Measurements from ENCODE around the gene CHRNA7. TPM values are rescaled to one million over a fixed set of nuclear protein-coding genes. Genes with fewer than 3 reads are reported as not detected.

The CHRNA7 gene
- total RNA-seq, 1 donor from 2014 or later, result 0.16 TPM

DNA sequence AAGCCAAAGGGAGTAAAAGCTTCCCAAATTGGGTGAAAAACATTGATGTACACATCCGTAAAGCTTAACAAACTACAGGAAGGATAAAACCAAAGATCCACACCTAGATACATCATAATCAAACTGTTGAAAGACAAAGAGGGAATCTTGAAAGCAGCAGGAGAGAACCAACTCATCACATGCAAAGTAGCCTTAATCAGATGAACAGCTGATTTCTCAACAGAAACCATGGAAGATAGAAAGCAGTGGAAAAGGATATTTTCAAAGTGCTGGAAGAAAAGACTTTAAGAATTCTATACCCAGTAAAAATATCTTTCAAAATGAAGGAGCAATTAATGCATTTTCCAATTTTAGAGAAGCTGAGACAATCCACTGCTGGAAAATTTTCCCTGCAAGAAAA lies 36.8 kb downstream of the CHRNA7 start:
- DNase-seq (ENCODE audit: low read depth), result no peak

DNA sequence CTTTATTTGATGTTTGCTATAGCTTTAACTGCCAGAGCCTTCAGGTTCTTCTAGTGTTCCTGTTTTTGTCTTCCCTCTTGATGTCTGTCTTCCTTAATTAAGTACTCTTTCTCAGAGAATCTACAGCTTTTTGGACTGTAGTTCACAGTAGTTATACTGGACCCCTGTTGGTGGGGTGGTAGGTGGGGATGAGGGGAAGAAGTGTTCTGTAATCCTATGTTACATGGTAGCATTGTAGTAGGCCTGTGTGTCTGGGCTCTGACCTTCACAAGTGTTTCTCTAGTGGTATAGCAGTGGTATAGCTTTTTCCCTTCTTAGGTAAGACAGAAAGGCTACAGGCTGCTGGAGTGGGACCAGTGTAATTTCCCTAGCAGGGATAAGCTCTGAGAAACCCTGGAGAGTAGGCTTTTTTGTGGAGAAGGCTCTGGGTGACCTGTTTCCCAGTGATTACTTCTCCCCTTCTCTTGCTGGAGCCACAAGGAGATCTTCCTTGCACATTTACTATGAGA lies 59.6 kb downstream of the CHRNA7 start:
- no peak for DNase-seq (ENCODE audit: low read depth)

DNA sequence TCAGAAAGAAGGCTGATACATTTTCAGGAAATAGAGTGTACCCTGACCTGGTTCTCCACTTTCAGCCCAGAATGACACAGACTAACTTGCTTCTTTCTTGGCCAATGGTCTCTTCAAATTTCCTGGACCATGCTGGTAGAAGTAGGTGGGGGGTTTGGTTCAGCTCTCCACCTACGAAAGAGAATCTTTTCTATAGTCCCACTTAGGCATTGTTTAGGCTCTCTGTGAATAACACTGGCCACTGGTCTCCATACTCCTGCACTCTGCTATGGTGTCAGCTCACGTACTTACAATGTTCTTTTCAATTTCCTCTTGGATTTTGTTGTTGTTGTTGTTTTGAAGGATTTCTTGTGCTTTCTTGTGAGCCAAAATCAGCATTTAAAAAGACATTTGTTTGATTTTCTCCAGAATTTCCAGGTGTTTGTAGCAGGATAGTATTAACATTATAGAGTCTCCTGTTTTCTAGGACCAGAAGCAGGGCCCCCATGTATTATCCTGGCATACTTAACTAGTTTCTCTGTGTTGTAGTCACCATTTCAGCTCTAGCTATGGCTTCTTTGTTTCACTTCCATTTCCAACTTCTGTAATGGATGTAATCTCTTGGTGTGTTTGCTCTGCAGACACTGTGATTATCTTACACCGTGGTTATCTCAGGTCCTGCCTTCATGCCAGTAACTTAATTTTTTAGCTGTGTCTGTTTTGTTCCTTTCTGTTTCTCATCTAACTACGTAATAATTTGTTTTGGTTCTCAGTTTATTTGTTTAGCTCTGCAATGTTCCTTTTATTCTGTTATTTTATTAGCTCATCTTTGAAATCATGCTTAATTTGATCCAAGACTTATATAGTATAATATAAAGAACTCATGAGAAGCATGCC lies 61.4 kb downstream of the CHRNA7 start:
- DNase-seq (ENCODE audit: low read depth), result no peak

DNA sequence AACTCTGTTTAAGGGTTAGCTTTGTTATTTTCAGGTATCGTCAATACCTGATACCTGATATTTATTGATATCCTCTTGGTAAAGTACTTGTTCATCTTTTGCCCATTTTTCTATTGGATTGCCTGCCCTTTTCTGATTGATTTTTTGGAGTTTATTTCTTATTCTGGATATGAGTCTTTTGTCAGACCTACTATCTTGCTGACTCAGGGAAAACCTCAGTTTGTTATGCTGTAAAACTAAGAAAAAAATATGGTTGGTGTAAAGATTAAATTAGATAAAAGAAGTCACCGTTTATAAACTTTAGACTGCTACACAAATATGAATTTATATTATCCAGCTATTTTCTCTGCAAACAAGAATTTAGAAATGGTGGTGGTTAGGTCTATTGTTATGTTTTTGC lies 65.9 kb downstream of the CHRNA7 start:
- DNase-seq (ENCODE audit: low read depth), result no peak

DNA sequence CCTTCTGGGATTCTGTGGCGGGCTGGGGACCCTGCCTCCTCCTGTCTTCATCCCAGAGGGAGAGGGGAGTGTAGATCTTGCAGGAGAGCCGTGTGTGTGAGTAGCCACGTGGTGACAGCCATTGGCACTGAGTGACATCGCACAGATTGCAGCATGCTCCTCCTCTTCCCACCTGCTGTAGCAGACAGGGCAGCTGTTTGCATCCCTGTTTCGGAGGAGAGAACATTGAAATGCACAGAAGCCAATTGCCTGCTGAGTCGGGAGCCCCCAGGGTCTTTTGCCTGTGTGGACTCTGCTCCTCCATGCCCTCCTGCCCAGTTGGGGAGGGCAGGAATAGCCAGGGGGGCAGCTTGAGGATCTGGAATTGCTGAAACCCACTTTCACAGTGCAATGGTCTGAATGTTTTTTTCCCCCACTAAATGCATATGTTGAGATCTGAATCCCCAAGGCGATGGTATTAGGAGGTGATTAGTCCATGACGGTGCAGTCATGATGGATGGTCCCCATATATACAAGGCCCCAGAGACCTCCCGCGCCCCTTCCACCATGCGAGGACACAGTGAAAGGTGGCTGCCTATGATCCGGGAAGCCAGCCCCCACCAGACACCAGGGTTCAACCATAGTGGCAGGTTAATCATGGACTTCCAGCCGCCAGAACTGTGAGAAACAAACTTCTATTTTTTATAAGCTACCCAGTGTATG lies 66.8 kb downstream of the CHRNA7 start:
- no peak for DNase-seq (ENCODE audit: low read depth)

DNA sequence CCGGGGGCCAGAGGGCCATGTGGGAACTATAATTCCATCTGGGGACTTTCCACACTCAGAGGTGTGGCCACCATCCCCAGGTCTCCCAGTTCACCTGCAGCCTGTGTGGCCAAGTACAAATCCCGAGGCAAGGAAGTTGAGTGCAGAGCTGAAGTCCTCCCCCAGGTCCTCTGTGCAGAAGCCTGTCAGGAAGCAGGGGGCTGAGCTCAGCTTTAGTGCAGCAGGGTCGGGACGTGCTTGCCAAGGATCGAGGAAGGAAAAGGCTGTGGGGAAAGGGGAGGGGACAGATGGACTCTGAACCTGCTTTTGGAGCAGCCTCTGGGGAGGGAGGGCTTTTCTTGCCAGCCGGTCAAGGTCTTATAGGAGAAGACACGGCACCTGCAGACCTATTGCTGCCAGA lies 67.7 kb downstream of the CHRNA7 start:
- no peak for DNase-seq (ENCODE audit: low read depth)

DNA sequence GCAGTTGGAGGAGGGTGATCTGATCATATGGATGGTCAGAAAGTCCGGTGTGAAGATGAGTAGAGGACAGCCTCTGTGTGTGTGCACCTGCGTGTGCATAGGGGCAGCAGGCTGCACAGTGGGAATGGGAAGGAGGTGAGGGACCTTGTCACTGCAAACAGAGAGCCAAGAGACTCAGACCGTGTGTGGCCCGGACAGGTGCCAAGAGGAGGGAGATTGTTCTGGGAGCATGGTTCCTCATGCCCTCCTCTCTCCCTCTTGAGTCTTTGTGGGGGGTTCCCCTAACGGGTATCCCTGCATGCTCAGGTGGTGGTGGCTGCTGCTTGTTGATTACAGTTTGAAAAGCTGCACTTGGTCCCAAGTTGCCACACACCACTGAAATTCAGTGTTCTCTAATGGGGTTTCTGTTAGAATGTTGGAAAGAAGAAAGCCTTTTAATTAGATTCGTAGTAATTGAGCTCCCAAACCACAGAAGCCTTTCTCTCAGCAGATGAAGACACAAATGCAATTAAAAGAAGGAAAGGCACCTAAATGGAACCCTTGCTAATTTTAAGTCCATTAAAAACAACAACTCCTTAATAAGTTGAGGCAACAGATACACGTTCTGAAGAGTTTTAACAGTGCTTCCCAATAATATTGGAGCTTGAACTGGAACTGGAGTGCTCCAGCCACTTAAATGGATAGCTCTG lies 68.9 kb downstream of the CHRNA7 start:
- DNase-seq (ENCODE audit: low read depth), result no peak

DNA sequence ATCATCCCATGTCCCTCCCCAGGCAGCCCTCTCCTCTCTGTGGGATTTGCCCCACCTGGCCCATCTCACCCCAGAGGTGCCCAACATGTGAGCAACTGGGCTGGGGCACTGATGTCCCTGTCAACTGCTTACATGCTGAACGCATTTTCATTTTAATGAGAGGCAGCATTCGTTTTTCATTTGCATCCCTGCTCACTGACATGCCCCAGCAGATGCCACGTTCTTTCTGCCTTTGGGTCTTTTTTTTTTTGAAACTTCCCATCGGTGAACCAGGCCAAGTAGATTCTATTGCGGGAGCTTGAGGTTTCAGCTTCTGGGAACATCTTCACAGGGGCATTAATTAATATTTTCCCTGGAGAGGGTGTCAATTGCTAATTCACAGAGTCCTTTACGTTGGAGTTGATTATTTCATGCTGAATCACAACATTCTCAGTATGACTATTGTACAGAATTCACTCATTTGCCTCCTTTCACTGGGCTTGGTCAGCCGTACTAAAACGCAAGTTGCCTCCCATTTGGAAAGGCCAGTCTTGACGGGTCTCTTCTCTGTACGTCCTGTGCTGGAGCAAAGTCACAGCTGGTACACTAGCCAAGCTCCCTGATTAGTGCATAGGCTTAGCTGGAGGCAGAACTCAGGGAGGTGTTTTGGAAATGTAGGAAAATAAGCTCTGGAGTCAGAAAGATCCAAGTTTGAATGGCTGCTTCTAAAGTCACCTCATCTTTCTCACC lies 69.8 kb downstream of the CHRNA7 start:
- DNase-seq (ENCODE audit: low read depth), result no peak

DNA sequence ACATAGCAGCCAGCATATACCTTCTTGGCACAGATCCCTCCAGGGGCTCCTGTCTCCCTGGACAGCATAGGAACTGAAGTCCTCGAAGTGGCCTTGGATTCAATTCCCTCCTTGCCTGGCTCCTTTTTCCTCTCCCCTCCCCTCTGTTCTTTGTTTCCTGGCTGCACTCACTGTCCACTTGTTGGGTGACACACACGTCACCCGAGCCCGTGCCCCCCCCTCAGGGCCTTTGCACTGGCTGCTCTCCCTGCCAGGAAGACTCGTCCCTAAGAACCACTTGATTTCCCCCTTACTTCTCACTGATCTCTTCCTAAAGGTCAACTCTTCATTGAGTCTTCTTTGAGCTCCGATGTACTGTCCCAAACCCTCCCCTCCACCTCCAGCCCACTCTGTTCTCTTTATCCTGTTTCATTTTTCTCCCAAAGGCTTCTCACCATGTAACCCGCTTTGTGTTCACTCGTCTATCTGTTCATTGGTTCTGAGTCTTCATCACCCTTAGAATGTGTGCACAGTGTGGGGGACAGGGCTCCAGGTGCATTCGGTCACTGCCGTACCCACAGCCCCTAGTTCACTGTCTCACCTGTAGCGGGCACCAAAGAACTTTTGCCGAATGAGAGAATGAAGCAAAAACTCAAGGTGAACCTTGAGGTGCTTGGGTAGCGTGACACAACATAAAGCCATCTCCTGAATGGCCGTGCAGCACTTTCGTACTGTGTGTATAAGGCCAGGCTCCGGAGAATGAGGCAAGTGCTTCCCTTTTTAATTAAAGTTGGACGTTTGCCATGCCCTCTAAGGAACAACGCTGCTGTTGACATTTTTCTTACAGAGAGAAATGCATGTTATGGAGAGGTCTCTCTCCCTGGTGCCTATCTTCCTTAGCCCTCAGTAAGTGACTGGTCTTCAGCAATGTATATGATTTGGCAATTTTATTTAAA lies 74.0 kb downstream of the CHRNA7 start:
- no peak for DNase-seq (ENCODE audit: low read depth)

DNA sequence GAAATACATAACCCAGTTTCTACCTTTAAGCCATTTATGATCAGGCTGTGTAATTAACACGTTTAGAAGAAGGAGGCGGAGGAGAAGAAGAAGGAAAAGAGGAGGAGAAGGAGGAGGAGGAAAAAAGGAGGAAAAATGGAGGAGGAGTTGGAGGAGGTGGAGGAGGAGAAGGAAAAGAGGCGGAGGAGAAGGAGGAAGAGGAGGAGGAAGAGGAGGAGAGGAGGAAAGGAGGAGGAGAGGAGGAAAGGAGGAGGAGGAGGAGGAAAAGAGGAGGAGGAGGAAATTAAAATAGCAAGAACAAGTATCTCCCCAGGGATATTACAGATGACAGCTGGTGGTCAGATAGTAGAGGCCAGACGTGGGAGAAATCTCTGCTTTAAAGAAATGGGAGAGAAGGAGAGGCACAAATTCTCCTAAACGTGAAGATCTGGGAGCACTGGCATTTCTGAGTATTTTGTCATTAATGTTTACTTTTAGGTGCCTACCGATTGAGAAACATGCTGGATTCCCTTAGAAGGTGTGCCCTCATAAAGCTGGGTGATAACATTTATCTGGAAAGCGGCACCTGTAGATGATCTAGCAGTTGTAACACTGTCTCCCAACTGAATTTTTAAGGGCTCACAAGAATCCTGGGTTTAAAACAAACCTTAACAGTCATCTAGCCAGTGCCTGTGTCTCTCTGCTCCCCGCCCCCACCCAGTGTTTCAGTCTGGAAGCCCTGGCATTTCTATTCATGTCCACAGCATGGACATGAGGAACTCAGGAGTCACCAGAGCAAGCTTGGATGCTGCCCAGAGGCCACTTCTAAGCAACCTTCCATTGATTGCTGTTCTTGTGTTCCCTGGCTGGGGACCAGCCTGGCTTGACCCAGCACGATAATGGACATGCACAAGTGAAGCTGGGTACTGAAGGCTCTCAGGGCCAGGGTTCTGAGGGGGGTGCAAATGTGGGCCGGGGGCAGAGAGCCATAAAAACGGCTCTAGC lies 75.2 kb downstream of the CHRNA7 start:
- DNase-seq (ENCODE audit: low read depth), result no peak

DNA sequence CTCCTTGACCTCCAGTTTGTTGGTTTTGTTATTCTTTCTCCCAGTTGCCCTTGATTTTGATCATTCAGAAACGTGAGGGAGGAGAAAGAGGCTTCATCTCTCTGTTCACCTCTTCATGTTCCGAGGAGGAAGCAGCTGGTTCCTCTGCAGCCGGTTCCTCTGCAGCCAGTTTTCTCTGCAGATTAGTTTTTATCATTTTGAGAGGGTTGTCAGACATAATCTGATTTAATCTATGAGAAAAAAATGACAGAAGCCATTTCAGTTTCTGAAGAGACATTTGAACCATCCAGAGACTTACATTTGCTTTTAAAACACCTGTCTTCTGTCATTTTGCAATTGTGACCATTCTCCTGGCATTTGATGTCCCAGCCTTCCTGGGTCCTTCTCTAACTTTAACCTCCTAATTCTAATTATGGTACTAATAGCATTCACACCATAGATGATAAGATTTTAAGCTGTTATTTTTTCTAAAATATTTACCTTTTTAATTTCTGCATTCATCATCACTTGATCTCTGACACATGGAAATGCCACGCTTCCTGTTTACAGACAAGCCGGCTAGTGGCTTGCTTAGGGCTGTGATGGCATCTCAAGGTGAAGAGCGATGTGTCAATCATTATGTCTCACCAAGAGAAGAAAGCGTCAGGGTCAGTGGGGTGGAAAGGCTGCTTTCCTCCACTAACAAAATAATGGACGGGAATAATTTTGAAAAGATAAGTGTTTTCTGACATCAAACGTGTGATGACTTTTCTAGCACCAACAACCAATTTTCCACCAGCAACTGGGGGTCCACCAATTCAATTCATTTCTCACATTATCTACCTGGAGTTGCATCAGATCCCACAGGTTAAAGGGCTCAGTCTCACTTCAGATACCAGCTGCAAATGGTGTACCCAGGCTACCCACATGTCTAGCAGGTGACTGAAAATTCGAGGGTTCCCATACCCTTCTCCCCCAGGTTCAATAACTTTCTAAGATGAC lies 76.4 kb downstream of the CHRNA7 start:
- no peak for DNase-seq (ENCODE audit: low read depth)

DNA sequence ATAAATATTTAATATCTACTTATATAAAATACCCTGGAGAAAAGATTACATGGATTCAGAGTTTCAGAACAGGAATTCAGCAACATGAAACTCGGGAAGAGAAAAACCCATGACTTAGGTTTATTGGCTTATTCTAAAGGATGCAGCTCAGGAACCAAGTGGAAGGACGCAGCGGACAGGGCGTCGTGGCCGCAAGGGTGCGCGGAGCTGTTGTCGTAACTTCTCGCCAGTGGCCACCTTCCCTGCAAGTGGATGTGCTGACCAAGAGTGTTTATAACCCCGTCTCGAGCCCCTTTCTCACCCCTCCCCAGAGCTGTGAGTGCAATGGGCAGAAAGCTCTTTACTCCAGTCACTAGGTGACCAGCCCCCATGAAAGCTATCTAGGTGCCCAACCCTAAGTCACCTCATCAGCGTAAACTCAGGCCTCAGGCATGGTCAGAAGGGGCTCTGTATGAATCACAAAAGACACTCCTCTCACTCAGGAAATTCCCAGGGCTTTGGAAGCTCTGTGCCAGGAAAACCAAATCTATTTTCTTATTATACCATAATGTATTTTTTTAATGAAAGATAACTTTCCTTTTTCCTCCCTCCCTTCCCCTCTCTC lies 77.3 kb downstream of the CHRNA7 start:
- DNase-seq (ENCODE audit: low read depth), result no peak

DNA sequence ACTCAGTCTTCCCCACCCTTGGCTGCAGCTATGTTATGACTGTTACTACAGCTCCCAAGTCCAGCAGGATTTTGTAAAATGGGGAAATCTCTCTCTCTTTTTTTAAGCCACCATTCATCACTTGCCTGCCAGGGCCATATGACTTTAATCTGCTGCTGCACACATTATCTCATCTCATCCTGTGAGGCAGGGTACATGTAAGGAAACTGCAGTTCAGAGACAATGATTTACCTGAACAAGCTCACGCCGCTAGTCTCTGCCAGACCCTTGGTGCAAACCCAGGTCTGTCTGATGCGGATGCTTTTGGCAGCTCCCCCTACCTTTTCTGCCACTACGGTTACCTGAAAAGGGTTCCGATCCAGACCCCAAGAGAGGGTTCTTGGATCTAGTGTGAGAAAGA lies 78.3 kb downstream of the CHRNA7 start:
- no peak for DNase-seq (ENCODE audit: low read depth)

DNA sequence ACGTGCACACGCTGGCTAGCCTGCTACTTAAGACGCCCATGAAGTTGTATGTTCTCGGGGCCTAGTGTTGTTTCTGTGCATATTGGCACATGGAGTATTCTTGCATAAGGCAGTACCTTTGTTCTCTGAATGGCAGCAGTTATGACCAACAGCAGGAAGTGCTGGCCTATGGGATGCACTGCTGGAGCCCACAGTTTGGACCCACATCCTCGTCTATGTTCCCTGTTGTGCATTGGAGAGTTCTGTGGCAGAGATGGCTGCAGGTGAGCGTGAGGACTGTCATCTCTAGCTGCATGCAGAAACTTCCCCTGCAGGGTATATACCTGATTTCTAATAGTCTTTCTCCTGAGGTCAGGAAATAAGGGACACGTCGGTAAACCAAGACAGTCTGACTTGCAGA lies 81.8 kb downstream of the CHRNA7 start:
- DNase-seq (ENCODE audit: low read depth), result no peak

DNA sequence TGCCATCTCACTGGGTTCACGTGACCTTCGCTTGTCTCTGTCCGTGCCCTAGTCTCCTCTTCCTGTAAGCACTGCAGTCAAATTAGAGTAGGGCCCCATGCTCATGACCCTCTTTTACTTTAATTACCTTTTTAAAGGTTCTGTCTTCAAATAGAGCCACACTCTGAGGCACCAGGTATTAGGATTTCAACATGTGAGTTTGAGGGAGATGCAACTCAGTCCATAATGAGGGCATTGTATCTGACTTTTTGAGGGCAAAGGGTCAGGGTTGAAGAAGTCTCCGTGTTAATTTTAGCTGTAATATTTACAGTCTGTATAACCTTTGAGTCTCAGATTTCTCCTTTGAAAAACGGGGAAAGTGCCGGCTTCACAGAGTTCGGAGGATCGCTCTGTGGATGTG lies 82.9 kb downstream of the CHRNA7 start:
- no peak for DNase-seq (ENCODE audit: low read depth)

DNA sequence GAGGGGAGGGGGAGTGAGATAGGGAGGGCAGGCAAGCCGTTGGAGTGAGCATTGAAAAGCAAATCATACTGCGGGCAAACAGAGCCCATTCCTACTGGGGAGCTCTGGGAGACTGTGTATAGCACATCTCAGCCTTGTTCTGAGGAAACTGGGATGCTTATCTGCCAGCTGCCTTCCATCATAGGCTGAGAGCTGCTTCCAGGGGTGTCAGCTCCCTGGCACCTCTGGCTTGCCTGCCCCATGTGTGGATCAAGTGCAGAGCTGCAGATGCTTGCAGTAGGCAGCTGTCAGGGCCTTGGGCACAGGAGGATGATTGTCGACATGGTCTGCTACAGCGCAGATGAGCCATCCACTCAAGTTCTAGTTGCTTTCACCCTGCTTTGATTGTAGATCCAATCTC lies 86.8 kb downstream of the CHRNA7 start:
- no peak for DNase-seq (ENCODE audit: low read depth)

DNA sequence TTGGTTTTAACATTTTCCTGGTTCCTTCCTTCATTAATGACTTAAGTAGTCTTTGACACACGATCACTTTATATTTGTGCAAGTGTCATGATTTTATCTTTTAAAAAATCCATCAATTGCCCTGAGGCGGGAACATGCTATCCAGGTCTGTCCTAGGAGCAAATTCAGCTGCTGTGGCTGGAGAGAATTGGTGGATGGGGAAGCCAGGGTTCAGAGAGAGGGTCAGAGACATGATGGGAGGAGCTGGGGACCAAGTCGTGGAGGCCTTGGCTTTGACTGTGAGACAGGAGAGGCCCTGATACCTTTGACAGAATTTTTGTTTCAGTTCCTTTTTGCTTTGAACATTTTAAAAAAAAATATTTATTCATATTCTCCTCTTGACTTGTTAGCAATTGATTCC lies 89.0 kb downstream of the CHRNA7 start:
- no peak for DNase-seq (ENCODE audit: low read depth)
